Heart left ventricle (tissue), 13 donors: ENCODE measurements around the gene TRAF7.
"Not testable (repeated sequence)": the region's sequence is repeated elsewhere in the genome, so short reads cannot be mapped to it uniquely, and the experiment has no call there.

Source experiments
- CTCF ChIP-seq, 12 donors: fragments of 200-600 bp; sonication (generic) in 4 of 12; IDR thresholded peaks; one replicate each; pipeline versions ENCODE4 v1.5.0 to v1.8.0; 2018 to 2022; ENCODE audit warnings: antibody characterized with exemption in 12 of 12, mild to moderate bottlenecking in 5 of 12
- POLR2A ChIP-seq, 2 donors: fragments of 450-650 bp; IDR thresholded peaks; one replicate each; pipeline ENCODE4 v1.6.1; 2017; ENCODE audit warnings: antibody characterized with exemption in 2 of 2, mild to moderate bottlenecking in 2 of 2, moderate library complexity in 2 of 2
- donor health status: ischemic (EF 13 %, LVEDD 7.1; RV severe dilation, severe dysfunction).
- donor health status: DM: no; HTN: yes; CAD: no.
- donor health status: DM: no; HTN: no; CAD: no.
- donor health status: ischemic (EF 25% LVEDD 6.9; RV normal size, moderate dysfunction).
- donor health status: ischemic (EF 25% LVEDD 5.7; RV mildly dilated, moderate dysfunction).
- donor health status: ischemic (EF 35%, LVEDD 5.7; RV mildly dilated, moderate dysfunction).
- donor health status: nonischemic (EF 11% LVEDD 7.7; RV severe dilation, severe dysfunction).
- donor health status: DM: yes; HTN: yes; CAD: no.
- donor health status: PGD.
- donor health status: ischemic (EF 29% LVEDD 5.4; RV normal size, mild dysfunction).
- donor health status: nonischemic (EF 23%, LVEDD 6.1; RV moderate dilation, normal function).

GRCh38 chr16:2109872-2110271 is 45.7 kb upstream of the TRAF7 start:
- not testable (repeated sequence) for TF ChIP-seq CTCF, POLR2A (IDR thresholded peaks at IDR 0.05)
